PFSK-1 (cell line): ENCODE data around the gene HOXA6.

Source experiments
- POLR2AphosphoS5 ChIP-seq: IDR thresholded peaks from 2 replicates; pipeline ENCODE4 v1.6.1; 2012; ENCODE audit warnings: low read depth, mild to moderate bottlenecking, control low read depth, low read length, moderate library complexity
- REST ChIP-seq, 2 experiments: IDR thresholded peaks; 2 replicates each; pipeline versions ENCODE4 v1.6.1 to v1.8.0; 2011 to 2012; ENCODE audit warnings: low read depth in 2 of 2, low read length in 2 of 2, control low read depth in 1 of 2, inconsistent platforms in 1 of 2, mild to moderate bottlenecking in 1 of 2, moderate library complexity in 1 of 2; ENCODE audit not compliant: insufficient read depth in 1 of 2
- TAF1 ChIP-seq: IDR thresholded peaks from 2 replicates; pipeline ENCODE4 v1.6.1; 2012; ENCODE audit warnings: low read length, control low read depth, borderline replicate concordance; ENCODE audit not compliant: insufficient read depth

- TF ChIP-seq POLR2AphosphoS5 (no peak), REST (IDR thresholded peaks at IDR 0.05; ENCODE audit: insufficient read depth in 1 of 2, low read depth in 2 of 2, low read length in 2 of 2) (no peak), TAF1 (no peak)
Measured at GRCh38 chr7:27182285-27182841, 34.8 kb upstream of the HOXA6 start.
